T-helper 2 cell treated with Interferon-gamma antibody and Interleukin-4, amounts not matched to agents 100 ng/mL and 5 ng/mL, for 36 hours (primary cell): ENCODE measurements around the gene HTT. TPM values are rescaled to one million over a fixed set of nuclear protein-coding genes. Genes with fewer than 3 reads are reported as not detected.

Source experiments
- intact Hi-C: fragments of 100-400 bp; cut with micrococcal nuclease; formaldehyde crosslinking; loops from one replicate; pipeline ENCODE4 v1.15.1; 2023
- total RNA-seq: library from RNA; stranded (reverse); gene quantifications from 2 replicates; pipeline ENCODE4 v1.2.3, GENCODE V29; 2022

The HTT gene
- total RNA-seq, 1 donor from 2014 or later = 65.4 TPM

- intact Hi-C loops = no loop called here
These were observed 157.5 kb downstream of the HTT start for GRCh38 chr4:3232001-3232400.

- intact Hi-C loops = no loop called here
These were observed 158.4 kb downstream of the HTT start for GRCh38 chr4:3232871-3233271.

- intact Hi-C loops = no loop called here
These were observed 159.1 kb downstream of the HTT start for GRCh38 chr4:3233391-3234071.

- intact Hi-C loops = no loop called here
These were observed 159.9 kb downstream of the HTT start for GRCh38 chr4:3234171-3235029.

- intact Hi-C loops = no loop called here
These were observed 160.5 kb downstream of the HTT start for GRCh38 chr4:3235030-3235345.

GRCh38 chr4:3235581-3235980, 161.1 kb downstream of the HTT start:
- intact Hi-C loops = no loop called here

GRCh38 chr4:3236326-3236878, 161.9 kb downstream of the HTT start:
- intact Hi-C loops = no loop called here

- intact Hi-C loops = no loop called here
These were observed 162.8 kb downstream of the HTT start for GRCh38 chr4:3237266-3237665.

GRCh38 chr4:3237712-3238560, 163.5 kb downstream of the HTT start:
- intact Hi-C loops = no loop called here

GRCh38 chr4:3238721-3239120, 164.2 kb downstream of the HTT start:
- intact Hi-C loops = no loop called here

- intact Hi-C loops = no loop called here
These were observed 164.8 kb downstream of the HTT start for GRCh38 chr4:3239303-3239702.

- intact Hi-C loops = loop anchor here (5.0 kb wide), 1 partner anchor 43 kb away; no protein-coding TSS in a partner anchor
These were observed 165.8 kb downstream of the HTT start for GRCh38 chr4:3239998-3240920.

GRCh38 chr4:3240936-3241522, 166.5 kb downstream of the HTT start:
- intact Hi-C loops = loop anchor here (5.0 kb wide), 1 partner anchor 44 kb away; no protein-coding TSS in a partner anchor

GRCh38 chr4:3241898-3242524, 167.5 kb downstream of the HTT start:
- intact Hi-C loops = loop anchor here (5.0 kb wide), 1 partner anchor 45 kb away; no protein-coding TSS in a partner anchor

GRCh38 chr4:3243136-3243780, 168.8 kb downstream of the HTT start:
- intact Hi-C loops = loop anchor here (5.0 kb wide), 1 partner anchor 46 kb away; no protein-coding TSS in a partner anchor

- intact Hi-C loops = loop anchor here (5.0 kb wide), 1 partner anchor 47 kb away; no protein-coding TSS in a partner anchor
These were observed 169.5 kb downstream of the HTT start for GRCh38 chr4:3244002-3244401.

GRCh38 chr4:3244747-3245146, 170.3 kb downstream of the HTT start:
- intact Hi-C loops = loop anchor here (5.0 kb wide), 1 partner anchor 47 kb away; no protein-coding TSS in a partner anchor

- intact Hi-C loops = no loop called here
These were observed 171.2 kb downstream of the HTT start for GRCh38 chr4:3245676-3246075.
